GM12892 (cell line): ENCODE data around the gene ARL17B.
"Not testable (repeated sequence)": the region's sequence is repeated elsewhere in the genome, so short reads cannot be mapped to it uniquely, and the experiment has no call there.

Experiments used
- POLR2A ChIP-seq: IDR thresholded peaks from 2 replicates; pipeline ENCODE4 v1.6.1; 2011; ENCODE audit warnings: low read depth, low read length, control low read depth
- POLR2AphosphoS5 ChIP-seq: IDR thresholded peaks from 2 replicates; pipeline ENCODE4 v1.6.1; 2011; ENCODE audit warnings: low read depth, low read length, control low read depth

GRCh38 chr17:46383118-46383517, 21.6 kb upstream of the ARL17B start:
- TF ChIP-seq POLR2AphosphoS5, POLR2A: not testable (repeated sequence)
